HG02943 (cell line): ENCODE measurements around the gene QRFPR.
"Not testable (repeated sequence)": the region's sequence is repeated elsewhere in the genome, so short reads cannot be mapped to it uniquely, and the experiment has no call there.

Source experiments
- ATAC-seq: cut with Tn5 transposase; IDR thresholded peaks from one replicate; pipeline ENCODE4 v1.9.1; 2021; ENCODE audit warnings: mild to moderate bottlenecking, low read depth, moderate library complexity; ENCODE audit not compliant: unreplicated experiment

Gene QRFPR

GRCh38 chr4:121380776-121381462 lies at the start of gene QRFPR:
Gene QRFPR (minus strand): TSS chr4:121381018. CDS start chr4:121380647, 371 bp downstream.
- ATAC-seq, result no peak

GRCh38 chr4:121428721-121429120 lies 47.9 kb upstream of the QRFPR start:
- no peak for ATAC-seq

GRCh38 chr4:121421594-121421993 lies 40.8 kb upstream of the QRFPR start:
- ATAC-seq, result no peak

- no peak for ATAC-seq
Measured at GRCh38 chr4:121411151-121411744, 30.4 kb upstream of the QRFPR start.

GRCh38 chr4:121408567-121408966 lies 27.7 kb upstream of the QRFPR start:
- not testable (repeated sequence) for ATAC-seq

- no peak for ATAC-seq
Measured at GRCh38 chr4:121400632-121401031, 19.8 kb upstream of the QRFPR start.

GRCh38 chr4:121397941-121398601 lies 17.3 kb upstream of the QRFPR start:
- no peak for ATAC-seq

- ATAC-seq, result no peak
Measured at GRCh38 chr4:121397434-121397833, 16.6 kb upstream of the QRFPR start.

GRCh38 chr4:121392426-121393086 lies 11.7 kb upstream of the QRFPR start:
- ATAC-seq, result no peak

- ATAC-seq, result no peak
Measured at GRCh38 chr4:121390335-121390734, 9.5 kb upstream of the QRFPR start.

GRCh38 chr4:121379276-121379675 lies 1.5 kb downstream of the QRFPR start:
- no peak for ATAC-seq

GRCh38 chr4:121377076-121377475 lies 3.7 kb downstream of the QRFPR start:
- no peak for ATAC-seq

GRCh38 chr4:121376556-121376955 lies 4.3 kb downstream of the QRFPR start:
- ATAC-seq, result no peak

GRCh38 chr4:121376097-121376496 lies 4.7 kb downstream of the QRFPR start:
- ATAC-seq, result no peak

GRCh38 chr4:121375262-121375661 lies 5.6 kb downstream of the QRFPR start:
- ATAC-seq, result no peak

- ATAC-seq, result no peak
Measured at GRCh38 chr4:121373841-121374240, 7.0 kb downstream of the QRFPR start.

GRCh38 chr4:121370729-121371325 lies 10.0 kb downstream of the QRFPR start:
- ATAC-seq, result no peak

GRCh38 chr4:121360495-121360894 lies 20.3 kb downstream of the QRFPR start:
- no peak for ATAC-seq

- ATAC-seq, result no peak
Measured at GRCh38 chr4:121358473-121358872, 22.3 kb downstream of the QRFPR start.

GRCh38 chr4:121353213-121353612 lies 27.6 kb downstream of the QRFPR start:
- no peak for ATAC-seq

- ATAC-seq, result no peak
Measured at GRCh38 chr4:121344098-121344497, 36.7 kb downstream of the QRFPR start.
